Measurements from ENCODE around the gene DNAJC21.
"Not testable (repeated sequence)": the region's sequence is repeated elsewhere in the genome, so short reads cannot be mapped to it uniquely, and the experiment has no call there.

The DNAJC21 gene

DNA sequence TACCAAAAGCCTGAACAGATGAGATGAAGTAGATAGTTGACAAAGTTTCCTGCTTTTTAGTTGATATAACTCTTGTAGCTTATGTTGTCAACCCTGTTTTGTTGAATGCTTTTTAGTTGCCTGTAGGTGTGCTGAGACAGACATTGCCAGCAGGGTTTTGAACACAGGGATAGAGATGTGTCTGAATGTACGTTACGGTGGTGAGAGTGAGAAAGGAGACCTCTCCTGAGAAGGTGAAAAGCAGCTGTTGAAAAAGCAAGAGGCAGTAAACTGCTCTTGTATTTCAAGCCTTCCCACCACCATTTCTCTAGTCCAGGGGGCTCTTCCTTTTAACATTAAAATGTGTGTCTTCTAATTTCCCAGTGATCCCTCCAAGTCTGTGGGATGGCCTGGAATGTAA is 14.7 kb downstream of the DNAJC21 start:
- Histone ChIP-seq H3K4me1 (ENCODE audit: control insufficient read depth, insufficient read depth, low read length, poor library complexity, severe bottlenecking) (no peaks in the 10 kb centered on the region), H3K36me3 (ENCODE audit: control insufficient read depth, insufficient read depth, low read length) (peaks cover 71% of the 10 kb centered on the region), H3K27ac (ENCODE audit: low read depth, low read length, severe bottlenecking) (no peak overlapping the region), H3K9me3 (ENCODE audit: control insufficient read depth, low read length) (no peaks in the 10 kb centered on the region), H3K4me3 (ENCODE audit: extremely low read depth, insufficient read depth, low read length, poor library complexity, severe bottlenecking) (no peak overlapping the region)
- WGBS, 2 experiments (ENCODE audit: insufficient coverage in 2 of 2): 100% methylated on average over 2 of the region's 2 CpGs; no CpG with 5 or more reads in 1 of the 2 experiments

DNA sequence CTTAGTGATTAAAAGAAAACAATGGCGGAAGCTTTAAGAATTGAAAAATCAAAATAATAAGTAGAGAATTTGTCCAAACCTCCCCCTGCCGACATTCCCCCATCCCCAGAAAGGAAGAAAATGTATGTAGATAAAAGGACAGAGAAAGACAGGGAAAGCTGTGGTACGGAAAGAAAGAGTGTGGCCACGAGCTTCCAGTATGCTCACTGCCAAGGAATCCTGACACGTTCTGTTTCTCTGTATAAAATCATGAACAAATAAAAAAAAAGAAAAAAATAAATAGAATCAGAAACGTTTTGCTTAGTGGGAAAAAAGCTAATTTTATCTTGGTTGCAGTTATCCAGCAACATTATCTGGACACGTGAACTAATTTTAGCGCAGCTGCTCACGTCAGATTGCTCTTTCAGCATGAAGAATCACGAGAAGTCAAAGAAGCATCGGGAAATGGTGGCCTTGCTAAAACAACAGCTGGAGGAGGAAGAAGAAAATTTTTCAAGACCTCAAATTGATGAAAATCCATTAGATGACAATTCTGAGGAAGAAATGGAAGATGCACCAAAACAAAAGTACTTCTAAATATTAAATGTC is 15.2 kb downstream of the DNAJC21 start:
- H3K36me3 ChIP-seq (ENCODE audit: control insufficient read depth, insufficient read depth, low read length): peaks cover 71% of the 10 kb centered on the region
- H3K9me3 ChIP-seq (ENCODE audit: control insufficient read depth, low read length): no peaks in the 10 kb centered on the region
- no peaks in the 10 kb centered on the region for H3K4me1 ChIP-seq (ENCODE audit: control insufficient read depth, insufficient read depth, low read length, poor library complexity, severe bottlenecking)
- 90 to 96% methylated on average over 5 to 7 of the region's 11 CpGs for WGBS, 2 experiments (ENCODE audit: insufficient coverage in 2 of 2)
- no peak overlapping the region for H3K4me3 ChIP-seq (ENCODE audit: extremely low read depth, insufficient read depth, low read length, poor library complexity, severe bottlenecking)
- no peak overlapping the region for H3K27ac ChIP-seq (ENCODE audit: low read depth, low read length, severe bottlenecking)

DNA sequence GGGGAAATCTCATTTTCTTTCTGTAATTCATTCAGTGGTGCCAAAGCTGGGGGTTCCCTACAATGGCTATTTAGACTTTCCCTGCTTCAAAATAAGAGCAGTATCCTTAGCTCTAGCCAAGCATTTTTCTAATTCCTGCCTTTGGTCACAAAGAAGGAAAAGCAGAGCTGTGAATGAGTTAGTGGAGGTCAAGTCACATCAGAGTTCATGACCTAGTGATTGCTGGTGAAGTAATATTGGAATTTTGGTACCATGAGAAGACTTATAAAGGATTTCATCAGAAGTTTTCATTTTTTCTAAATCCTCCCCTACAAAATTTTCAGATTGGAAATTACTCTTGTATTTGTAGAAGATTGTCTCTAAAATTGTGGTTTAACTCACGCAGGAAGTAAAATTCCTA is 28.0 kb downstream of the DNAJC21 start:
- peaks cover 3% of the 10 kb centered on the region for H3K4me1 ChIP-seq (ENCODE audit: control insufficient read depth, insufficient read depth, low read length, poor library complexity, severe bottlenecking)
- H3K4me3 ChIP-seq (ENCODE audit: extremely low read depth, insufficient read depth, low read length, poor library complexity, severe bottlenecking): no peak overlapping the region
- H3K9me3 ChIP-seq (ENCODE audit: control insufficient read depth, low read length): no peaks in the 10 kb centered on the region
- H3K27ac ChIP-seq (ENCODE audit: low read depth, low read length, severe bottlenecking): no peak overlapping the region
- H3K36me3 ChIP-seq (ENCODE audit: control insufficient read depth, insufficient read depth, low read length): peaks cover 31% of the 10 kb centered on the region
- 100% methylated on average over 1 of the region's 1 CpG; no CpG with 5 or more reads in 1 of the 2 experiments for WGBS, 2 experiments (ENCODE audit: insufficient coverage in 2 of 2)

DNA sequence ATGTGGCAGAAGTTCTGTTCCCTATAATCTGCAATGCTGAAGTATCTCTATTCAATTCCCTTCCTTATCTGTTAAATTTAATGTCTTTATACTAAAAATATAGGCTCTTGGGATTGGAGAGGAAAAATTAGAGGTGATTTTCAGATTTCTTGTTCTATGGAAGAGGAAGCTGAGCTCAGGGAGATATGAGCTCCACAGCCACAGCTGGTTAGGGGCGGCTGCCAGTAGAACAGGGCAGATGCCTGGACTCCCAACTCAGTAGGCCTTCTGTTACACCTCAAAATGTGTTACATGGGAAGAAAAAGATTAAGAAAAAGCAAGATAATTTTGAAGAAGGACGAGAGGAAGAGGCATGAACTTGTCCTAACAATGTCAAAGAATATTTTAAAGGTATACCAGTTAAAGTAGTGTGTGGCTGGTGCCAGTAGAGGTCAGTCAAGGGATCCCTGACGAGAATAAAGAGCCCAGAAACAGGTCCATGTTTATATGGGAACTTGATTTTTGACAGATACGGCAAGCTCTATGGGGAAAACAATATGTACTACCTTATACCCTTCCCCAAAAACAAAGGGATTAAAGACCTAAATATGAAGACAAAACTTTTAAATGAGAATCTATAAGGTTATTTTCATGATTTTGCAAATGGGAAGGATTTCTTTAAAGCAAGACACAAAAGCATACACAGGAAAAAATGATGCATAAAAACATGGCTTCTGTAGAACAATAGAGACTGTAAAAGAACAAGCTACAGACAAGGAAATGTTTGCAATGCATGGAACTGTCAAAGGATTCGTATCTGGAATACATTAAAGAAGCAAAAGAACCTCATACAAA is 28.7 kb downstream of the DNAJC21 start:
- Histone ChIP-seq H3K9me3 (ENCODE audit: control insufficient read depth, low read length) (no peaks in the 10 kb centered on the region), H3K36me3 (ENCODE audit: control insufficient read depth, insufficient read depth, low read length) (peaks cover 24% of the 10 kb centered on the region), H3K4me1 (ENCODE audit: control insufficient read depth, insufficient read depth, low read length, poor library complexity, severe bottlenecking) (peaks cover 3% of the 10 kb centered on the region), H3K27ac (ENCODE audit: low read depth, low read length, severe bottlenecking) (no peak overlapping the region), H3K4me3 (ENCODE audit: extremely low read depth, insufficient read depth, low read length, poor library complexity, severe bottlenecking) (no peak overlapping the region)
- 63 to 100% methylated on average over 2 to 3 of the region's 5 CpGs for WGBS, 2 experiments (ENCODE audit: insufficient coverage in 2 of 2)

DNA sequence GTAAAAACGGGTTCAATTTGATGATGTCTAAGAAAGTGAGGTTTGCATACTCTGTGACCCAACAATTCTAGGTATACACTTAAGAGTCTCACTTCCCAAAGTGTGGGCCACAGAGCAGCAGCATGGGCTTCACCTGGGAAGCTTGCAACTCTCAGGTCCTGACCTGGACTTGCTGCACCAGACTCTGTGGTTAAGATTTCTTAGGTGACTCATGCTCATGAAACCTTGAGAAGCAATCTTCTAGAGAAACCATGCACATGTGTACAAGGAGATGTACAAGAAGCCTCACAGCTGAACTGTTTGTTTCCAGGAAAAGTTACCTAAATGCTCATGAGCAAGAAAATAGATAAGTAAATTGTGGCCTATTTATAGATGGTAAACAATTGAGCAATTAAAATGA is 30.0 kb downstream of the DNAJC21 start:
- H3K27ac ChIP-seq (ENCODE audit: low read depth, low read length, severe bottlenecking): no peak overlapping the region
- H3K4me3 ChIP-seq (ENCODE audit: extremely low read depth, insufficient read depth, low read length, poor library complexity, severe bottlenecking): no peak overlapping the region
- peaks cover 3% of the 10 kb centered on the region for H3K4me1 ChIP-seq (ENCODE audit: control insufficient read depth, insufficient read depth, low read length, poor library complexity, severe bottlenecking)
- no CpG with 5 or more reads among the region's 1 CpG for WGBS, 2 experiments (ENCODE audit: insufficient coverage in 2 of 2)
- H3K36me3 ChIP-seq (ENCODE audit: control insufficient read depth, insufficient read depth, low read length): peaks cover 15% of the 10 kb centered on the region
- no peaks in the 10 kb centered on the region for H3K9me3 ChIP-seq (ENCODE audit: control insufficient read depth, low read length)

DNA sequence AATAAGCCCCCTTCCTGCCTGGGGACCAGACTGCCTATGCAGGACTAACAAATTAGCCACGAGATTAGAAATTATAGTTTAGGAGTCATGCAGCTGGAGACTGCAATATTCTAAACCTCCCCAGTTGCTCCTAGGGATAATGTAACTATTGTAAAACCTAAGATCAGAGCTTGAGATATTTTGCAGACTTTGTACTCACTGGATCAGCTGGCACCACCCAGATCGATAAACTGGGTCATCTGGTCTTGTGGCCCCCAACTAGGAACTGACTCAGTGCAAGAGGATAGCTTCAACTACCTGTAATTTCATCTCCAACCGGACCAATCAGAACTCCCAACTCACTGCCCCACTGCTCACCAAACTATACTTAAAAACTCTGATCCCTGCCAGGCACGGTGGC is 38.2 kb downstream of the DNAJC21 start:
- no peak overlapping the region for H3K4me3 ChIP-seq (ENCODE audit: extremely low read depth, insufficient read depth, low read length, poor library complexity, severe bottlenecking)
- peaks cover 12% of the 10 kb centered on the region for H3K9me3 ChIP-seq (ENCODE audit: control insufficient read depth, low read length)
- WGBS, 2 experiments (ENCODE audit: insufficient coverage in 2 of 2): 86 to 89% methylated on average over 2 to 3 of the region's 4 CpGs
- no peaks in the 10 kb centered on the region for H3K36me3 ChIP-seq (ENCODE audit: control insufficient read depth, insufficient read depth, low read length)
- no peak overlapping the region for H3K27ac ChIP-seq (ENCODE audit: low read depth, low read length, severe bottlenecking)
- H3K4me1 ChIP-seq (ENCODE audit: control insufficient read depth, insufficient read depth, low read length, poor library complexity, severe bottlenecking): no peaks in the 10 kb centered on the region

DNA sequence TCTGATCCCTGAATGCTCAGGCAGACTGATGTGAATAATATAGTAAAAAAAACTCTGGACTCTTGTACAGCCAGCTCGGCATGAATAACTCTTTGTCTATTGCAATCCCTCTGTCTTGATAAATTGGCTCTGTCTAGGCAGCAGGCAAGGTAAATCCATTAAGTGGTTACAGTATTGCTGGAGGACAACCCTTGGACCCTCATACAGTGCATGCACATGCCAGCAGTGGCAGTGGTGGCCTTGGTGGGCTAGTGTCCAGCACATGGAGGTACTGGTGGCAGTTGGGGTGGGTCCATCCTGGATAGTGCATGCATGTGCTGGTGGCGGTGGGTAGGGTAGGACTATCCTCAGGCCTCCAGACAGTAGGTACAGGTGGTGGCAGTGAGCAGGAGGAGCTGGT is 38.9 kb downstream of the DNAJC21 start:
- 83 to 100% methylated on average over 1 to 2 of the region's 2 CpGs for WGBS, 2 experiments (ENCODE audit: insufficient coverage in 2 of 2)
- no peaks in the 10 kb centered on the region for H3K4me1 ChIP-seq (ENCODE audit: control insufficient read depth, insufficient read depth, low read length, poor library complexity, severe bottlenecking)
- no peak overlapping the region for H3K4me3 ChIP-seq (ENCODE audit: extremely low read depth, insufficient read depth, low read length, poor library complexity, severe bottlenecking)
- no peaks in the 10 kb centered on the region for H3K36me3 ChIP-seq (ENCODE audit: control insufficient read depth, insufficient read depth, low read length)
- H3K27ac ChIP-seq (ENCODE audit: low read depth, low read length, severe bottlenecking): no peak overlapping the region
- peaks cover 12% of the 10 kb centered on the region for H3K9me3 ChIP-seq (ENCODE audit: control insufficient read depth, low read length)

DNA sequence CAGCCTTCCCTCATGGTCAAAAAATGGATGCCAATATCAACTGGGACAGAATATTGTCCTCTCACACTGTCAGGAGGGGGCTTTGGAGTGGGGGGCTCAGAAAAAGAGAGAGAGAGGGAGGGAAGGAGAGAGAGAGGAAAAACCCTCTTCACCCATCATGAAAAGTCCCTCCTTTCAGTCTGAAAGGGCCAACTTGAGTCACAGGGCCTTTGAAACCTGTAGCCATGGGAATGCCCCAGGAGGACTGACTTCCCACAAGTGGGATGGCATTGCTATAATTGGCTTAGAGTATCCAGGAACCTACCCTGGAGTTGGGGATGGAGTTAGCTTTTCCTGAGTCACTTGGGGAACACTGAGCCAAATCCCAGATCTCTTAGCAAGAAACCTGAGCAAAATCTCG is 41.2 kb downstream of the DNAJC21 start:
- WGBS, 2 experiments (ENCODE audit: insufficient coverage in 2 of 2): 80 to 100% methylated on average over 1 of the region's 1 CpG
- H3K27ac ChIP-seq (ENCODE audit: low read depth, low read length, severe bottlenecking): no peak overlapping the region

DNA sequence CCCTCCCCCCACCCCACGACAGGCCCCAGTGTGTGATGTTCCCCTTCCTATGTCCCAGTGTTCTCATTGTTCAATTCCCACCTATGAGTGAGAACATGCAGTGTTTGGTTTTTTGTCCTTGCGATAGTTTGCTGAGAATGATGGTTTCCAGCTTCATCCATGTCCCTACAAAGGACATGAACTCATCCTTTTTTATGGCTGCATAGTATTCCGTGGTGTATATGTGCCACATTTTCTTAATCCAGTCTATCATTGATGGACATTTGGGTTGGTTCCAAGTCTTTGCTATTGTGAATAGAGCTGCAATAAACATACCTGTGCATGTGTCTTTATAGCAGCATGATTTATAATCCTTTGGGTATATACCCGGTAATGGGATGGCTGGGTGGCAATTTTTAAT is 42.3 kb downstream of the DNAJC21 start:
- not testable (repeated sequence) for H3K9me3 ChIP-seq (ENCODE audit: control insufficient read depth, low read length); H3K27ac ChIP-seq (ENCODE audit: low read depth, low read length, severe bottlenecking); H3K36me3 ChIP-seq (ENCODE audit: control insufficient read depth, insufficient read depth, low read length); H3K4me1 ChIP-seq (ENCODE audit: control insufficient read depth, insufficient read depth, low read length, poor library complexity, severe bottlenecking); H3K4me3 ChIP-seq (ENCODE audit: extremely low read depth, insufficient read depth, low read length, poor library complexity, severe bottlenecking)
- 100% methylated on average over 1 of the region's 4 CpGs; no CpG with 5 or more reads in 1 of the 2 experiments for WGBS, 2 experiments (ENCODE audit: insufficient coverage in 2 of 2)

More for the DNA sequence above, 41.2 kb downstream of the DNAJC21 start:
- H3K36me3 ChIP-seq (ENCODE audit: control insufficient read depth, insufficient read depth, low read length): no peaks in the 10 kb centered on the region
- no peak overlapping the region for H3K4me3 ChIP-seq (ENCODE audit: extremely low read depth, insufficient read depth, low read length, poor library complexity, severe bottlenecking)
- peaks cover 6% of the 10 kb centered on the region for H3K9me3 ChIP-seq (ENCODE audit: control insufficient read depth, low read length)
- H3K4me1 ChIP-seq (ENCODE audit: control insufficient read depth, insufficient read depth, low read length, poor library complexity, severe bottlenecking): peaks cover 5% of the 10 kb centered on the region

DNA sequence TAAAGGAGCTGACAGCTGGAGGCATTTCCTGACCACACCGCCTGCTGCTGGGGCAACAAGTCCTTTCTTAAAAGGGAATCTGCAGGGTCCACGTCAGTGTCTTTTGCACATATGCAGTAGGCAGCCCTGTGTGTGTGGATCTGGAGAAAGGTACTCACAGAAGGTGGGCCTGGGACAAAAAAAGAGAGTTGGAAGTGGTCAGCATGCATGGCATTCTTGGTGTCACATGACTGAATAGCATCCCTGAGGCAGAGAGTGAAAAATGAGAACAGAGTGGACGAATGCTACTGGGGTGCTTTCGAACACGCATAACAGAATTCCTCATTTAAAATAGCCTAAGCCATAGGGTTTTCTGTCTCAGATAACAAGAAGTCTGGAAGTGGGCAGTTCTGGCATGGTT is 47.0 kb downstream of the DNAJC21 start:
- no peak overlapping the region for H3K4me3 ChIP-seq (ENCODE audit: extremely low read depth, insufficient read depth, low read length, poor library complexity, severe bottlenecking)
- H3K9me3 ChIP-seq (ENCODE audit: control insufficient read depth, low read length): no peaks in the 10 kb centered on the region
- no peaks in the 10 kb centered on the region for H3K36me3 ChIP-seq (ENCODE audit: control insufficient read depth, insufficient read depth, low read length)
- no peak overlapping the region for H3K27ac ChIP-seq (ENCODE audit: low read depth, low read length, severe bottlenecking)
- 74 to 83% methylated on average over 3 to 4 of the region's 5 CpGs for WGBS, 2 experiments (ENCODE audit: insufficient coverage in 2 of 2)
- peaks cover 5% of the 10 kb centered on the region for H3K4me1 ChIP-seq (ENCODE audit: control insufficient read depth, insufficient read depth, low read length, poor library complexity, severe bottlenecking)
